ENCODE measurements around the gene NTRK1. TPM values are rescaled to one million over a fixed set of nuclear protein-coding genes. Genes with fewer than 3 reads are reported as not detected.
A peak's percentile ranks its signal among the peaks of the same experiment; 100 is the strongest.

Gene NTRK1
- total and polyA plus RNA-seq, 2 donors (not counting 1 experiment from before 2014, with no cell fraction given), result not detected

DNA sequence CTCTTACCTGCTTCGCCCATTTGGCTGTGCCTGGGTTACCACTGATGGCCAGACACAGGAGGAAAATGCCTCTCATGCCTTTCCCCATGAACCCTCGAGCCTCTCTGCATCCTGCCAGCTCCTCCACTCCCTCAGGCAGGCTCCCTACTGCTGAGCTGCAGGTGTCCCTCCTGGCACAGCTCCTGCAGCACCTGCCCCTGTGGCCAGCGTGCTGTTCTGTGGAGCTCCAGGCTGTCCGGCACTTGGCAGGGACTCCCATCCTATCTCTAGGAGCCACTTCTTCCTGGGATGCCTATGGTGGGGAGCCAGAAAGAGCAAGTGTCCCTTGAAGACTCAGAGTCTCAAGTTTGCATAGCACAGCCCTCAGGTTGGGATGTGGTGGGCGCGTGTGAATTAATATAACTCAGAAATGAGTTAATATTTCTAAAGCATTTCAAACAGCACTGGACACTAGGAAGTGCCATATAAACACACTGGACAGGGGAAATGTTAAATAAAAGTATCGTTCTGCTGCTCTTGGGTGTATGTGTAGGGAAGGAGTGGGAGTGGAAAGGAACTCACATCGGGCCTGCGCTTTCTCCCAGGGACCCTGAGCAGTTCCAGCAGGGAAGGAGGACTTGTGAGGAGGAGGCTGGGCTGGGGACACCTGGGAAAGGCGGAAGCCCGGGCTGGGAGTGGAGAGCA lies 62.5 kb downstream of the NTRK1 start:
- Mint-ChIP-seq H3K9me3 (ENCODE audit: insufficient read depth) (peaks cover 4% of the 10 kb centered on the region), H3K4me1 (peaks cover 17% of the 10 kb centered on the region), H3K27ac (no peak overlapping the region), H3K27me3 (peaks cover 71% of the 10 kb centered on the region), H3K4me3 (peak overlapping the region; percentile 67)
- H3K4me2 ChIP-seq (replicated peaks; ENCODE audit: low read depth, low read length, poor library complexity, severe bottlenecking), result peak overlapping the region; percentile 50
- peaks cover 0 to under 1% (median 0%) of the 10 kb centered on the region in 3 donors for H3K9me3 ChIP-seq (ENCODE audit: control extremely low read depth in 1 of 3, control insufficient read depth in 2 of 3, insufficient read depth in 1 of 3, low read length in 2 of 3)
- ChIA-PET POLR2A (no interaction called here), CTCF (no interaction called here)
- intact Hi-C loops (cut with micrococcal nuclease), result no loop called here
- no peaks in the 10 kb centered on the region for H3K36me3 ChIP-seq (replicated peaks in 1 of 2; ENCODE audit: control extremely low read depth in 1 of 2, control insufficient read depth in 1 of 2, extremely low read depth in 1 of 2, insufficient read depth in 2 of 2, low read length in 1 of 2)
- no peak overlapping the region for H2AFZ ChIP-seq (ENCODE audit: insufficient read depth, low read depth, low read length, poor library complexity, severe bottlenecking)
- H3K4me3 ChIP-seq (ENCODE audit: control extremely low read depth in 1 of 5, extremely low read depth in 1 of 5, insufficient read depth in 1 of 5, low read depth in 2 of 5, low read length in 4 of 5), result no peak overlapping the region
- no peaks in the 10 kb centered on the region for H3K79me2 ChIP-seq (ENCODE audit: control insufficient read depth, insufficient read depth, low read length)
- H3K27ac ChIP-seq (ENCODE audit: low read length in 2 of 2), result no peak overlapping the region
- H3K9ac ChIP-seq (ENCODE audit: low read length), result no peak overlapping the region
- DNase-seq (no peak), ATAC-seq (ENCODE audit: low read depth) (no peak)
- 9% methylated on average over 9 of the region's 11 CpGs for WGBS (ENCODE audit: insufficient coverage)
- H3K27me3 ChIP-seq (replicated peaks in 1 of 4; ENCODE audit: control extremely low read depth in 1 of 4, control insufficient read depth in 3 of 4, insufficient read depth in 4 of 4, low read length in 3 of 4), result peaks cover 0 to 76% (median 46%) of the 10 kb centered on the region in 4 experiments
- no peak for TF ChIP-seq EZH2 (IDR thresholded peaks at IDR 0.05; ENCODE audit: borderline replicate concordance, insufficient read depth, low read depth, low read length, poor library complexity, severe bottlenecking)
- TF ChIP-seq, protein P1, sequence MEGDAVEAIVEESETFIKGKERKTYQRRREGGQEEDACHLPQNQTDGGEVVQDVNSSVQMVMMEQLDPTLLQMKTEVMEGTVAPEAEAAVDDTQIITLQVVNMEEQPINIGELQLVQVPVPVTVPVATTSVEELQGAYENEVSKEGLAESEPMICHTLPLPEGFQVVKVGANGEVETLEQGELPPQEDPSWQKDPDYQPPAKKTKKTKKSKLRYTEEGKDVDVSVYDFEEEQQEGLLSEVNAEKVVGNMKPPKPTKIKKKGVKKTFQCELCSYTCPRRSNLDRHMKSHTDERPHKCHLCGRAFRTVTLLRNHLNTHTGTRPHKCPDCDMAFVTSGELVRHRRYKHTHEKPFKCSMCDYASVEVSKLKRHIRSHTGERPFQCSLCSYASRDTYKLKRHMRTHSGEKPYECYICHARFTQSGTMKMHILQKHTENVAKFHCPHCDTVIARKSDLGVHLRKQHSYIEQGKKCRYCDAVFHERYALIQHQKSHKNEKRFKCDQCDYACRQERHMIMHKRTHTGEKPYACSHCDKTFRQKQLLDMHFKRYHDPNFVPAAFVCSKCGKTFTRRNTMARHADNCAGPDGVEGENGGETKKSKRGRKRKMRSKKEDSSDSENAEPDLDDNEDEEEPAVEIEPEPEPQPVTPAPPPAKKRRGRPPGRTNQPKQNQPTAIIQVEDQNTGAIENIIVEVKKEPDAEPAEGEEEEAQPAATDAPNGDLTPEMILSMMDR (IDR thresholded peaks at IDR 0.05), result no peak
- peaks cover 19 to 23% of the 10 kb centered on the region in 2 donors for H3K4me1 ChIP-seq (ENCODE audit: control insufficient read depth in 2 of 2, insufficient read depth in 2 of 2, low read length in 2 of 2)
- H4K20me1 ChIP-seq (ENCODE audit: control insufficient read depth, insufficient read depth, low read length, poor library complexity, severe bottlenecking), result no peaks in the 10 kb centered on the region

DNA sequence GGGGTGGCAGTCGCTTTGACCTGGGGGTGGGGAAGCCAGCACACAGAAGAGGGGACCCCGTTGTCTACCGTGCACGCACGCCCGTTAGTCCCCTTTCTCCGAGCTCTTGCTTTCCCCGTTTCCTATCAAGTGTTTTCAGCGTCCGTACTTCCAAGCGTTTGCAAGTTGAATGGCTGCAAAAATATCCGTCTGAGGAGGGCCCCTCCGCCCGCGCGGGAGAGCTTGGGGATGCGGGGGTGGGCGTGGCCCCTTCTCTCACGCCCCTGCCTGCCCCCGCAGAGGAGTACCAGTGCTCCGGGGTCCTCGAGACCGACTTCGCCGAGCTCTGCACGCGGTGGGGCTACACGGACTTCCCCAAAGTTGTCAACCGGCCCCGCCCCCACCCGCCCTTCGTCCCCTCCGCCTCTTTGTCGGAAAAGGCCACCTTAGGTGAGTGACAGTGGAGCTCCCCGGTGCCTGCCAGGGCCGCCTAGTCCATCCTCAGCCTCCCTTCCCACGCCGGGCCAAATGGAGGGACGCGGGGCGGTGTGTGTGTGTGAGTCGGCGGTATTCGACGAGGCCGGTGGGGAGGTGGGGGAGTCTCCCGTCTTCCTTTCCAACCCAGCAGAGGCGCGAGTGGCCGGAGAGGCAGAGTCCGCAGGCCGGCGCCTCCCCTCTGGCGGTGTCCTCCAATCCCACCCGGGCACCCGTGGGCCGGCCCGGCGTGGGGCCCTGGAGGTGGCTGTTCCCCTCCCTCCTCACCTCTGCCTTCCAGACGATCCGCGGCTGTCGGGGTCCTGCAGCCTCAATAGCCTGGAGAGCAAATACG lies 63.2 kb downstream of the NTRK1 start:
- H3K36me3 ChIP-seq (replicated peaks in 1 of 2; ENCODE audit: control extremely low read depth in 1 of 2, control insufficient read depth in 1 of 2, extremely low read depth in 1 of 2, insufficient read depth in 2 of 2, low read length in 1 of 2), result no peaks in the 10 kb centered on the region
- CTCF ChIA-PET, result no interaction called here
- WGBS (ENCODE audit: insufficient coverage), result 5% methylated on average over 46 of the region's 64 CpGs

More for the DNA sequence above, 63.2 kb downstream of the NTRK1 start:
- no peaks in the 10 kb centered on the region for H3K79me2 ChIP-seq (ENCODE audit: control insufficient read depth, insufficient read depth, low read length)
- Mint-ChIP-seq H3K27me3 (peaks cover 69% of the 10 kb centered on the region), H3K4me3 (no peak overlapping the region), H3K27ac (no peak overlapping the region), H3K9me3 (ENCODE audit: insufficient read depth) (no peaks in the 10 kb centered on the region), H3K4me1 (peaks cover 18% of the 10 kb centered on the region)
- intact Hi-C loops (cut with micrococcal nuclease), result no loop called here
- no peak for TF ChIP-seq EZH2 (IDR thresholded peaks at IDR 0.05; ENCODE audit: borderline replicate concordance, insufficient read depth, low read depth, low read length, poor library complexity, severe bottlenecking)
- TF ChIP-seq, protein P1 (IDR thresholded peaks at IDR 0.05), result no peak
- no peaks in the 10 kb centered on the region for H4K20me1 ChIP-seq (ENCODE audit: control insufficient read depth, insufficient read depth, low read length, poor library complexity, severe bottlenecking)
- H2AFZ ChIP-seq (ENCODE audit: insufficient read depth, low read depth, low read length, poor library complexity, severe bottlenecking), result no peak overlapping the region
- no peak overlapping the region for H3K9ac ChIP-seq (ENCODE audit: low read length)
- POLR2A ChIA-PET, result no interaction called here
- no peak for DNase-seq
- H3K4me1 ChIP-seq (ENCODE audit: control insufficient read depth in 2 of 2, insufficient read depth in 2 of 2, low read length in 2 of 2), result peaks cover 19 to 23% of the 10 kb centered on the region in 2 donors
- no peak overlapping the region for H3K4me3 ChIP-seq (ENCODE audit: control extremely low read depth in 1 of 5, extremely low read depth in 1 of 5, insufficient read depth in 1 of 5, low read depth in 2 of 5, low read length in 4 of 5)
- H3K27me3 ChIP-seq (replicated peaks in 1 of 4; ENCODE audit: control extremely low read depth in 1 of 4, control insufficient read depth in 3 of 4, insufficient read depth in 4 of 4, low read length in 3 of 4), result peaks cover 0 to 80% (median 46%) of the 10 kb centered on the region in 4 experiments
- no peaks in the 10 kb centered on the region for H3K9me3 ChIP-seq (ENCODE audit: control extremely low read depth in 1 of 3, control insufficient read depth in 2 of 3, insufficient read depth in 1 of 3, low read length in 2 of 3)
- peak overlapping the region; percentile 50 for H3K4me2 ChIP-seq (replicated peaks; ENCODE audit: low read depth, low read length, poor library complexity, severe bottlenecking)
- no peak for ATAC-seq (ENCODE audit: low read depth)
- H3K27ac ChIP-seq (ENCODE audit: low read length in 2 of 2), result no peak overlapping the region

All from B cell (primary cell).